Endothelial cell of umbilical vein (primary cell): ENCODE measurements around the gene ADAMTS17. TPM values are rescaled to one million over a fixed set of nuclear protein-coding genes. Genes with fewer than 3 reads are reported as not detected.

Experiments
- BruUV-seq: library from RNA; stranded (reverse); fragments of 400-500 nt; replicated peaks from 2 replicates; lab custom pipeline; 2021; lab: Mats Ljungman, UMichigan
- CTCF ChIA-PET: fragments of 300-600, 350-600 bp; sonication (Branson Sonifier 250); formaldehyde crosslinking; loops from one replicate; lab custom pipeline; 2021; ENCODE audit warnings: antibody characterized with exemption, inconsistent platforms; lab: Charles Lee
- POLR2A ChIA-PET: fragments of 300-600, 350-600 bp; sonication (Branson Sonifier 250); formaldehyde crosslinking; loops from one replicate; lab custom pipeline; 2021; ENCODE audit warnings: antibody characterized with exemption, inconsistent platforms; lab: Charles Lee
- DNase-seq: peaks from one replicate; pipeline ENCODE4 v3.0.0-alpha.2; 2011; ENCODE audit warnings: low read depth, low spot score
- FAIRE-seq: peaks from 2 replicates; lab custom pipeline; 2011; peaks lifted over from hg19 to GRCh38; lab: Jason Lieb, UNC
- H2AFZ ChIP-seq: 2 replicates; pipeline ENCODE4 v1.6.0; 2012; ENCODE audit warnings: low read depth, low read length, control low read depth, inconsistent platforms
- H3K27ac ChIP-seq: 2 replicates; pipeline ENCODE4 v1.5.1; 2011; ENCODE audit warnings: low read depth, mild to moderate bottlenecking, control low read depth, low read length, moderate library complexity; ENCODE audit not compliant: insufficient read depth
- H3K27me3 ChIP-seq, 2 experiments: 2 replicates each; pipeline versions ENCODE4 v1.6.0 to v1.6.1; 2011; ENCODE audit warnings: low read length in 2 of 2, mixed read lengths in 1 of 2; ENCODE audit not compliant: control insufficient read depth in 2 of 2, insufficient read depth in 2 of 2
- H3K36me3 ChIP-seq, 2 experiments: 2 replicates in 1 of 2; 3 replicates in 1 of 2; pipeline ENCODE4 v1.5.1; 2011; ENCODE audit warnings: low read length in 2 of 2, mild to moderate bottlenecking in 1 of 2, moderate library complexity in 1 of 2; ENCODE audit not compliant: control insufficient read depth in 2 of 2, insufficient read depth in 2 of 2; ENCODE audit errors: extremely low read depth in 1 of 2
- H3K4me1 ChIP-seq: 3 replicates; pipeline ENCODE4 v1.5.1; 2011; ENCODE audit warnings: mild to moderate bottlenecking, low read length; ENCODE audit not compliant: control insufficient read depth, insufficient read depth; ENCODE audit errors: extremely low read depth
- H3K4me2 ChIP-seq: 2 replicates; pipeline ENCODE4 v1.6.1; 2011; ENCODE audit warnings: low read length, control low read depth, mixed read lengths; ENCODE audit not compliant: insufficient read depth
- H3K4me3 ChIP-seq, 3 experiments: fragments of 200-600 bp in 1 of 3; sonication (generic), shearing (Covaris generic) in 1 of 3; replicated peaks in 1 of 3; 2 replicates each; pipeline ENCODE4 v1.5.1; 2011 to 2016; ENCODE audit warnings: control low read depth in 3 of 3, low read length in 3 of 3, mild to moderate bottlenecking in 2 of 3, inconsistent platforms in 1 of 3, low read depth in 1 of 3, moderate library complexity in 1 of 3; ENCODE audit not compliant: insufficient read depth in 1 of 3
- H3K79me2 ChIP-seq: 2 replicates; pipeline ENCODE4 v1.6.0; 2012; ENCODE audit warnings: low read length, inconsistent platforms; ENCODE audit not compliant: control insufficient read depth, insufficient read depth
- H3K9ac ChIP-seq: replicated peaks from 2 replicates; pipeline ENCODE3; 2011; ENCODE audit warnings: low read length, control low read depth; ENCODE audit not compliant: insufficient read depth; ENCODE audit errors: extremely low read depth
- H3K9me1 ChIP-seq: replicated peaks from 3 replicates; pipeline ENCODE4 v1.6.0; 2011; ENCODE audit warnings: mild to moderate bottlenecking, low read length; ENCODE audit not compliant: control insufficient read depth, insufficient read depth; ENCODE audit errors: extremely low read depth
- H3K9me3 ChIP-seq: replicated peaks from 2 replicates; pipeline ENCODE4 v1.5.1; 2012; ENCODE audit warnings: low read length, inconsistent platforms; ENCODE audit not compliant: control insufficient read depth, insufficient read depth
- H4K20me1 ChIP-seq: replicated peaks from 2 replicates; pipeline ENCODE3; 2011; ENCODE audit warnings: mild to moderate bottlenecking, low read length; ENCODE audit not compliant: control insufficient read depth, insufficient read depth; ENCODE audit errors: extremely low read depth
- CTCF ChIP-seq, 2 donors: IDR thresholded peaks; 1 replicate in 1 of 2; 2 replicates in 1 of 2; pipeline ENCODE4 v1.5.1; 2011; ENCODE audit warnings: low read length in 2 of 2, mild to moderate bottlenecking in 2 of 2, moderate library complexity in 2 of 2, control low read depth in 1 of 2, inconsistent platforms in 1 of 2, low read depth in 1 of 2; ENCODE audit not compliant: insufficient read depth in 1 of 2; ENCODE audit errors: extremely low read depth in 1 of 2
- EZH2 ChIP-seq: IDR thresholded peaks from 2 replicates; pipeline ENCODE4 v1.6.1; 2012; ENCODE audit warnings: borderline replicate concordance, low read depth, mild to moderate bottlenecking, moderate library complexity, low read length, inconsistent platforms; ENCODE audit not compliant: severe bottlenecking
- FOS ChIP-seq: IDR thresholded peaks from 2 replicates; pipeline ENCODE4 v1.6.1; 2011; ENCODE audit warnings: mild to moderate bottlenecking, low read length, moderate library complexity, borderline replicate concordance; ENCODE audit not compliant: insufficient read depth
- GATA2 ChIP-seq: IDR thresholded peaks from 2 replicates; pipeline ENCODE4 v1.7.0; 2011; ENCODE audit warnings: low read depth, mild to moderate bottlenecking, moderate library complexity, mixed read lengths, low read length; ENCODE audit not compliant: insufficient read length, insufficient read depth
- JUN ChIP-seq: IDR thresholded peaks from 2 replicates; pipeline ENCODE4 v1.6.1; 2011; ENCODE audit warnings: borderline replicate concordance, low read depth; ENCODE audit not compliant: insufficient read length, insufficient read depth
- MAX ChIP-seq: IDR thresholded peaks from 2 replicates; pipeline ENCODE4 v1.6.1; 2011; ENCODE audit not compliant: insufficient read depth, insufficient read length
- MYC ChIP-seq: IDR thresholded peaks from one replicate; pipeline ENCODE4 v1.6.1; 2011; ENCODE audit warnings: mild to moderate bottlenecking, low read depth, low read length
- POLR2A ChIP-seq: IDR thresholded peaks from 2 replicates; pipeline ENCODE4 v1.6.1; 2012; ENCODE audit warnings: low read depth, mild to moderate bottlenecking, control low read depth, low read length
- POLR2AphosphoS5 ChIP-seq: IDR thresholded peaks from 2 replicates; pipeline ENCODE4 v1.6.1; 2012; ENCODE audit warnings: low read depth, mild to moderate bottlenecking, control low read depth, low read length, moderate library complexity; ENCODE audit not compliant: insufficient read depth
- dilution Hi-C: fragments of 300-500 bp; cut with MboI; formaldehyde crosslinking; loops from one replicate; pipeline ENCODE4 v1.15.0; 2019; ENCODE audit warnings: low sequenced_read_pairs; ENCODE audit not compliant: extremely low pct_ligation_motif_present
- intact Hi-C: fragments of 100-400 bp; cut with micrococcal nuclease; formaldehyde crosslinking; loops from one replicate; pipeline ENCODE4 v1.10.0; 2022
- polyA plus RNA-seq, 4 experiments: library from polyadenylated mRNA; depleted of rRNA in 3 of 4; stranded (reverse) in 3 of 4; unstranded in 1 of 4; fragments of >200 nt; gene quantifications; 2 replicates each; pipeline versions ENCODE4 v1.2.1 to v1.2.3, GENCODE V29; 2011 to 2012; ENCODE audit warnings: missing spikeins in 1 of 4
- total RNA-seq: library from RNA; stranded (reverse); gene quantifications from 2 replicates; pipeline ENCODE4 v1.2.3, GENCODE V29; 2021

ADAMTS17 gene
- total and polyA plus RNA-seq, 2 donors (not counting 3 experiments of a cell fraction or from before 2014, with no cell fraction given): 0.12 TPM; not detected in 1

GRCh38 chr15:100101426-100102089 is 240.2 kb downstream of the ADAMTS17 start:
- dilution Hi-C loops (no loop called here), intact Hi-C loops (no loop called here)
- Histone ChIP-seq H3K27me3 (no peaks in the 10 kb centered on the region), H3K4me1 (no peaks in the 10 kb centered on the region), H3K9me3 (no peaks in the 10 kb centered on the region), H3K9me1 (no peaks in the 10 kb centered on the region), H3K79me2 (no peaks in the 10 kb centered on the region), H2AFZ (no peak overlapping the region), H3K36me3 (no peaks in the 10 kb centered on the region), H3K4me2 (no peak overlapping the region), H3K4me3 (no peak overlapping the region), H3K9ac (no peak overlapping the region), H4K20me1 (no peaks in the 10 kb centered on the region), H3K27ac (no peak overlapping the region)
- ChIA-PET CTCF (interaction anchor here (1.2 kb wide), 1 partner anchor 241 kb away, joined by 3 read pairs; the partner anchor contains the start of gene ADAMTS17), POLR2A (no interaction called here)
- no peak for DNase-seq
- no peak for FAIRE-seq
- TF ChIP-seq JUN (no peak), POLR2AphosphoS5 (no peak), MAX (no peak), POLR2A (no peak), GATA2 (no peak), MYC (no peak), EZH2 (no peak), CTCF (IDR thresholded peaks at IDR 0.05; ENCODE audit: extremely low read depth in 1 of 2, insufficient read depth in 1 of 2, low read depth in 1 of 2, low read length in 2 of 2) (no peak), FOS (no peak)
- BruUV-seq: no TSS peak
